Stimulated activated CD4-positive, alpha-beta T cell treated with anti-CD3 and anti-CD28 coated beads, TNF-alpha, amount 100 ng/mL, for 48 hours (primary cell): Measurements from ENCODE around the gene KANK2.
"Not testable (repeated sequence)": the region's sequence is repeated elsewhere in the genome, so short reads cannot be mapped to it uniquely, and the experiment has no call there.

Experiments used
- DNase-seq, 3 donors: peaks; one replicate each; pipeline ENCODE4 v3.0.0-alpha.2; 2020; ENCODE audit warnings: low read depth in 3 of 3

The KANK2 gene

DNA sequence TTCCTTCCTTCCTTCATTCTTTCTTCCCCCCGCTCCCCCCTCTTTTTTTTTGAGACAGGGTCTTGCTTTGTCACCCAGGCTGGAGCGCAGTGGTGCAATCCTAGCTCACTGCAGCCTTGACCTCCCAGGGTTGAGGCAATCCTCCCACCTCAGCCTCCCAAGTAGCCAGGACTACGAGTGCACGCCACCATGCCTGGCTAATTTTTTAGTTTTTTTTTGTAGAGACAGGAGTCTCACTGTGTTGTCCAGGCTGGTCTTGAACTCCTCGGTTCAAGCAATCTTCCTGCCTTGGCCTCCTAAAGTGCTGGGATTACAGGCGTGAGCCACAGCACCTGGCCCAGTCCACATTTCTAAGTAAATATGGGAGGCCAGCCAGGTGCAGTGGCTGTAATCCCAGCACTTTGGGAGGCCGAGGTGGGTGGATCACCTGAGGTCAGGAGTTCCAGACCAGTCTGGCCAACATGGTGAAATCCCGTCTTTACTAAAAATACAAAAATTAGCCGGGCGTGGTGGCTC lies 57.3 kb downstream of the KANK2 start:
- not testable (repeated sequence) for DNase-seq

DNA sequence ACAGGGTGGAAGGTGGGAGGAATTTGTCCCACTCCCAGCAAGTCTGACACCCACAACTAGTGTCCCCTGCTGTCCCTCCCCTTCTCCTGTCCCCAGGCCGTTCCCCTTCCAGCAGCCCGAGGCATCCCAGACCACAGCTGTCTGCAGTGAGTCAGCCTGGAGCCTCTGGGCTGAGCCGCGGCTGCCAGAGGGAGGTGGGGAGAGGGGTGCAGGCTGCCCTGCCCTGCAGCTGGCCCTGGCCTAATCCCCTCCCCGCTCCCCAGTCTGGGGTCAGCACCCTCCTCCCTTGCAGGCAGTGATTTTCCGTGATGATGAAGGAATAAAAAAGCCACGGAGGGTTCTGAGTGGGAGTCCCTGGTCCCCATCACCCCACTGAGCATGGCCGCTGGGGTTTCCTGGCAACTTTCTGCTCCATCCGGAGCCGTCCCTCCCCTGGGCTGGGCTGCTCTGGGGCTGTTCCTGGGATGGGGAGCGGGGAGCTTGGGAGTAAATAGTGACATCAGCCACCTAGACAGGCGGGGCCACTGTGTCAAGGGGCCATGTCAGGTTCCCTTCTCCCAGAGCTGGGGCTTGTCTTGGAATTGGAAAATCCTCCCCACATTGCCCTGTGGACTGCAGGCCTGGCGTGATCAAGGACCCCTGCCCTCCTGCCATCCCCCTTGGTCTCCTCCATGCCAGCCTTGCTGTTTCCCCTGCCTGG lies 58.6 kb downstream of the KANK2 start:
- DNase-seq: no peak

DNA sequence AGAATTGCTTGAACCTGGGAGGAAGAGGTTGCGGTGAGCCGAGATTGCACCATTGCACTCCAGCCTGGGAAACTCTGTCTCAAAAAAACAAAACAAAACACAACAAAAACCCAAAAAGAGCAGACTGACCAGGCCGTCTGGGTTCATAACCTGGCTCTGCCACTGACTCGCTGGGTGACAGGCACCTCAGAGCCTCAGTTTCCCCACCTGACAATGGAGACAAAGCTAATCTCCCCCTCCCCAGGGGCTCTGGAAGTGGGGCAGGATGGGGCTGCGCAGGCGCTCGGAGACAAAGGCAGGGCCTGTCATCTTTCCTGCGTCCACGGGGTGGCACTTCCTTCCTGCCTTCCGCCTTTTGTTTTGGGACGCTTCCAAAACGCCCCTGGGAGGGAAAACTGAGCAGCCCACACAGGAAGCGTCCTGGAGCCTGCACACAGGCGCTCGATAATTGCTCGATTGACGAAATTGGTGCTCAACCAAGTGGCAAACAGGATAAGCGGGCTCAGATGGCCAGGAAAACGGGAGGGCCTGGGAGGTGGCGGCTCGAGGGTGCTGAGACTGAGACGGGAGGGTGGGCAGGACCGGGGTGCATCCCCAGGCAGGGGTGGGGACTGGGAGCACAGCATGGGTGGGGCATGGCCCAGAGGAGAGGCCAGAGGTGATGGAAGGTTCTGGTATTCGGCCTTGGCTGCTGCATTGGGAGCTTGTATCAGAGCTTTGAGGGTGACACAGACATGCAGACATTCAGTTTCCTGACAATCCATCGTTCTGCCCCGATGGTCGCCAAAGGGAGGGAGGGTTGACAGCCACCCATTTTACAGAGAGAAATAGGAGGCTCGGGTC lies 59.6 kb downstream of the KANK2 start:
- DNase-seq: peak in 2 of 3 donors; percentile 16 to 36

DNA sequence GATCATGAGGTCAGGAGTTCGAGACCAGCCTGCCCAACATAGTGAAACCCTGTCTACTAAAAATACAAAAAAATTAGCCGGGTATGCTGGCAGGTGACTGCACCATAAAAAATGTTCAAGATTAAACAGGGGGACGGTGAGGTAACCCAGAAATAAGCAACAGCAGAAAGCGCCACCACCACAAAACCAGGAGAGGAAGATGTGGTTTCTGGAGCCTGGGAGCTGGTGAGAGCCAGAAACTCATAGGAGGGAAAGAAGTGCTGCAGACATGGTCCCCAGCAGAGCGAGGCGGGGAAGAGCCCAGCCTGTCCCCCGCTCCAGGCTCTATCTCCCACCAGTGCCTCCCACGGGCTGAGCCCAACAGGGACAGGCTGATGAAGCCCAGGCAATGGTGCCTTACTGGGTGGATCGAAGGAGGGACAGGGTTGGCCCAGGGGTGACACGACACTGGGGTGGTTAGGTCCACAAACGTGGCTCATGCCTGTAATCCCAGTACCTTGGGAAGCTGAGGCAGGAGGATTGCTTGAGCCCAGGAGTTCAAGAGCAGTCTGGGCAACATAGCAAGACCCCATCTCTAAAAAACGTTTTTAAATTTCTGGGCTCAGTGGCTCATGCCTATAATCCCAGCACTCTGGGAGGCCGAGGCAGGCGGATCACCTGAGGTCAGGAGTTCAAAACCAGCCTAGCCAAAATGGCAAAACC lies 60.8 kb downstream of the KANK2 start:
- DNase-seq: no peak

DNA sequence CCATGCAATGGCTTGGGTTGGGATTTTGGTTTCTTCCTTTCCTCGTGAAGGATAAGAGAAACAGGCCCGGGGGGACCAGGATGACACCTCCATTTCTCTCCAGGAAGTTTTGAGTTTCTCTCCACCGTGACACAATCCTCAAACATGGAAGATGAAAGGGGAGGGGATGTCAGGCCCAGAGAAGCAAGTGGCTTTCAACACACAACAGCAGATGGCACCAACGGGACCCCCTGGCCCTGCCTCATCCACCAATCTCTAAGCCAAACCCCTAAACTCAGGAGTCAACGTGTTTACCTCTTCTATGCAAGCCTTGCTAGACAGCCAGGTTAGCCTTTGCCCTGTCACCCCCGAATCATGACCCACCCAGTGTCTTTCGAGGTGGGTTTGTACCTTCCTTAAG lies 65.9 kb downstream of the KANK2 start:
- DNase-seq: no peak

DNA sequence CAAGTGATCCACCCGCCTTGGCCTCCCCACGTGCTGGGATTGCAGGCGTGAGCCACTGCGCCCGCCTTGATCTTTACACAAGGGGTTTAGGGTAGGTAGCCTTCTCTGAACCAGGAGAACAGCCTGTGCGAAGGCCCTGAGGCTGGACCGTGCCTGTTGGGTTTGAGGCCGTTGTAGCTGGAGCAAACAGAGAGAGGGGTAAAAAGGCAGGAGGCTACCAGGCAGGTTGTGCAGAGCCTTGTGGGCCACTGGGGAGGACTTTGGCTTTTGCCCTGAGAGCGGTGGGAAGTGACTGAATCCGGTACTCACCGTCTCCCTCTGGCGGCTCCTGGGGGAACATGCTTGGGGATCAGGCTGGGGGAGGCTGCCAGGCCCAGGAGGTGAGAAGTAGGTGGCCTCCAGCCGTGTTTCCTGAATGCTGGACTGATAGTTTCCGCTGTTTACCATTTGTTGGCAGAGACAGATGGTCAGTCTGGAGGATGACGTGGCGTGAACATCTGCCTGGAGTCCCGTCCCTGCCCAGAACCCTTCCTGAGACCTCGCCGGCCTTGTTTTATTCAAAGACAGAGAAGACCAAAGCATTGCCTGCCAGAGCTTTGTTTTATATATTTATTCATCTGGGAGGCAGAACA lies 66.4 kb downstream of the KANK2 start:
- peak; percentile 43 to 57 (median 57) for DNase-seq

DNA sequence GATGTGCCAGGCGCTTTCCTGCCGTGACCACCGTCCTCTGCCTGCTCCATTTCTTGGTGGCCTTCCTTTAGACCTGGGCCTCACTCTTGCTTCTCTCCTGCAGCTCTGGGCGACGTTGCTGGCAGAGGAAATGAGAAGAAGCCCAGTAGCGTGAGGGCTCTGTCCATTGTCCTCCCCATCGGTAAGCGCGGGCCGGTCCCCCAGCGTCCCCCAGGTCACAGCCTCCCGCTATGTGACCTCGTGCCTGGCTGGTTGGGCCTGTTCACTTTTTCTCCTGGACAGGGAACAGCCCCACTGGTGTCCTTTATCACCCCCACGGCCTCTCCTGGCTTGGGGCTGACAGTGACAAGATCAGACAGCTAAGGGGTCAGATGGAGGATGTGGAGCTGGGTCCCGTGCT lies 69.4 kb downstream of the KANK2 start:
- DNase-seq: no peak

DNA sequence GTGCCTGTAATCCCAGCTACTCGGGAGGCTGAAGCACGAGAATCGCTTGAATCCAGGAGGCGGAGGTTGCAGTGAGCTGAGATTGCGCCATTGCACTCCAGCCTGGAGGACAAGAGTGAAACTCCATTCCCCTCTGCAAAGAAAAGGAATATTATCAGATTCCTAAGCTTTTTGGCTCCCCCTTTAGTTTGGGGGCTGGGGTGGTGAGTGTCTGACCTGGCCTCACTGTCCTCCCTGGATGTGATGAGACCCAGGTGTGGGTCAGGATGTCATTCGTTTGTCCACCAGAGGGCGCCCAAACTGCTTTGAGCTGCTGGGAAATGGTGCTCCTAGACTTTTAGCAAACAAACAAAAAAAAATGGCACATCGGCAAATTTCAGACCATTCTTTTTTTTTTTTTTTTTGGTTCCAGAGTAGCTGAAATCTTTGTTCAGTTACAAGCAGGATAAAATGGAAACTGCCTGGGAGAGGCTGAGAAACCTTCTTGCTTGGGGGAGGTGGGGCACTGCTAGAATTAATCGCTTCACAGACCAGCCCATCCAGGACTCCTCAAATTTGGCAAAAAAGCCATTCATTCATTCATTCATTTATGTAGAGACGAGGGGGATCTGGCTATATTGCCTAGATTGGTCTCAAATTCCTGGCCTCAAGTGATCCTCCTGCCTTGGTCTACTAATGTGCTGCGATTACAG lies 71.2 kb downstream of the KANK2 start:
- peak; percentile 56 to 69 (median 67) for DNase-seq

DNA sequence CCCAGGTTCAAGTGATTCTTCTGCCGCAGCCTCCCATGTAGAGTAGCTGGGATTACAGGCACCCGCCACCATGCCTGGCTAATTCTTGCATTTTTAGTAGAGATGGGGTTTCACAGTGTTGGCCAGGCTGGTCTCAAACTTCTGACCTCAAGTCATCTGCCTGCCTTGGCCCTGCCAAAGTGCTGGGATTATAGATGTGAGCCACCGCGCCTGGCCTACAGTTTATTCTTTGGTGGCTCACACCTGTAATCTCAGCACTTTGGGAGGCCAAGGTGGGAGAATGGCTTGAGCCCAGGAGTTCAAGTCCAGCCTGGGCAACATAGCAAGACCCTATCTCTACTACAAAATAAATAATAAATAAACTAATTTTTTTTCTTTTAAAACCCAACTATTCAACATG lies 73.2 kb downstream of the KANK2 start:
- DNase-seq: not testable (repeated sequence)

DNA sequence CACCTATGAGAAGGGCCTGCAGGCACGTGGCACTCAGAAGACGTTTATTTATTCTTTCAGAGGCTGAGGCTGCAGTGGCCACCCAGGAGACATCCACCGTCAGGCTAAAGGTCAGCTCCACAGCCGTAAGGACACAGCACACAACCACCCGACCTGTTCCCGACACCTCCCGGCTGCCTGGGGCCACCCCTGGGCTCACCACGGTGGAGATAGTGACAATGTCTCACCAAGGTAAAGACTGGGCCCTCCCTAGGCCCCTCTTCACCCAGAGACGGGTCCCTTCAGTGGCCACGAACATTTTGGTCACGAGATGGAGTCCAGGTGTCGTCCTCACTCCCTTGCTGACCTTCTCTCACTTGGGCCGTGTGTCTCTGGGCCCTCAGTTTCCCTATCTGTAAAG lies 74.2 kb downstream of the KANK2 start:
- DNase-seq: no peak

DNA sequence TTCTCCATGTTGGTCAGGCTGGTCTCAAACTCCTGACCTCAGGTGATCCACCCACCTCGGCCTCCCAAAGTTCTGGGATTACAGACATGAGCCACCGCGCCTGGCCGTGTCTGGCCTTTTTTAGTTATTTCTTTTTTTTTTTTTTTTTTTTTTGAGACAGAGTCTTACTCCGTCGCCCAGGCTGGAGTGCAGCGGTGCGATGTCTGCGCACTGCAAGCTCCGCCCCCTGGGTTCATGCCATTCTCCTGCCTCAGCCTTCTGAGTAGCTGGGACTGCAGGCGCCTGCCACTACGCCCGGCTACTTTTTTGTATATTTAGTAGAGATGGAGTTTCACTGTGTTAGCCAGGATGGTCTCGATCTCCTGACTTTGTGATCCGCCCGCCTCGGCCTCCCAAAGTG lies 75.4 kb downstream of the KANK2 start:
- not testable (repeated sequence) for DNase-seq

DNA sequence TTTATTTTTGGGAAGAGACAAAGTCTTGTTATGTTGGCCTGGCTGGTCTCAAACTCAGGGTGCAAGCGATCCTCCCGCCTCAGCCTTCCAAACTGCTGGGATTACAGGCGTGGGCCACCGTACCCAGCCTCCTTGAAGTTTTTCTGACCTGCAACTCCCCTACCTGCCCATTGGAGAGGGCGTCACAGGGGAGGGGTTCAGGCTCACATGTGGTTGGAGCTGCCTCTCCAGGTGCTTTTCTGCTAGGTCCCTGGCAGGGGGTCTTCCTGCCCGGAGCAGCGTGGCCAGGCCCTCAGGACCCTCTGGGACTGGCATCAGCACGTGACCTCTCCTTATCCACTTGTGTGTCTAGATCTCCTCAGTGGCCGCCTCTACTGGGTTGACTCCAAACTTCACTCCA lies 80.8 kb downstream of the KANK2 start:
- DNase-seq: no peak

DNA sequence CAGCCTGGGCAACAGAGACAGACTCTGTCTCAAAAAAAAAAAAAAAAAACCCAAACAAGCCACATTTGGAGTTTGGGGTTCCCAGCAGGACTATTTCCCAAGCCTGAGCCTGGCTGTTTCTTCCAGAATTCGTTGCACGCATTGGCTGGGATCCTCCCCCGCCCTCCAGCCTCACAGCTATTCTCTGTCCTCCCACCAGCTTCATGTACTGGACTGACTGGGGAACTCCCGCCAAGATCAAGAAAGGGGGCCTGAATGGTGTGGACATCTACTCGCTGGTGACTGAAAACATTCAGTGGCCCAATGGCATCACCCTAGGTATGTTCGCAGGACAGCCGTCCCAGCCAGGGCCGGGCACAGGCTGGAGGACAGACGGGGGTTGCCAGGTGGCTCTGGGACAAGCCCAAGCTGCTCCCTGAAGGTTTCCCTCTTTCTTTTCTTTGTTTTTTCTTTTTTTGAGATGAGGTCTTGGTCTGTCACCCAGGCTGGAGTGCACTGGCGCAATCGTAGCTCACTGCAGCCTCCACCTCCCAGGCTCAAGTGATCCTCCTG lies 81.4 kb downstream of the KANK2 start:
- no peak for DNase-seq

DNA sequence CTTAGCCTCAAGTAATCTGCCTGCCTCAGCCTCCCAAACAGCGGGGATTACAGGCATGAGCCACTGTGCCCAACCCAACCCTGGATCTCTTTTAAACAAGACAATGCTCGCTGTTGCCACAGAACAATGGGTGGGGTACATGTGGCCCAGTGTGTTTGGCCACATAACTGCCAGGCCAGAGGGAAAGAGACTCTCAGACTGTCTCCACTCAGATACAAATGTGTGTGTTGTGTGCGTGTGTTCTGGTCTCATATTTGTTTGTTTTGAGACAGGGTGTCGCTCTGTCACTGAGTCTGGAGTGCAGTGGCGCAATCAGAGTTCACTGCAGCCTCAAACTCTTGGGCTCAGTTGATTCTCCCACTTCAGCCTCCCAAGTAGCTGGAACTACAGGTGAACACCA lies 82.3 kb downstream of the KANK2 start:
- no peak for DNase-seq
